Nephron progenitor cell (in vitro differentiated cells): ENCODE data around the gene DIS3L2.

ENCODE experiments used
- DNase-seq: peaks from one replicate; pipeline ENCODE4 v3.0.0; 2021
- H3K27ac Mint-ChIP-seq: 2 replicates; pipeline ENCODE4 v1.8.0; 2021; ENCODE audit warnings: mild to moderate bottlenecking, moderate library complexity, mixed read lengths
- H3K27me3 Mint-ChIP-seq: 2 replicates; pipeline ENCODE4 v1.8.0; 2021; ENCODE audit warnings: mild to moderate bottlenecking, low read depth, mixed read lengths; ENCODE audit not compliant: poor library complexity
- H3K36me3 Mint-ChIP-seq: 2 replicates; pipeline ENCODE4 v1.8.0; 2021; ENCODE audit warnings: low read depth, mixed read lengths
- H3K4me1 Mint-ChIP-seq: 2 replicates; pipeline ENCODE4 v1.8.0; 2021; ENCODE audit warnings: mixed read lengths
- H3K4me3 Mint-ChIP-seq: 2 replicates; pipeline ENCODE4 v1.8.0; 2021; ENCODE audit warnings: mild to moderate bottlenecking, moderate library complexity, mixed read lengths
- H3K9me3 Mint-ChIP-seq: 2 replicates; pipeline ENCODE4 v1.8.0; 2021; ENCODE audit warnings: mild to moderate bottlenecking, moderate library complexity, mixed read lengths
- TF ChIP-seq, protein P1 (sequence below): fragments of 200-600 bp; sonication (generic); IDR thresholded peaks from 2 replicates; pipeline ENCODE4 v1.5.0; 2021; ENCODE audit warnings: antibody characterized with exemption

The DIS3L2 gene

DNA sequence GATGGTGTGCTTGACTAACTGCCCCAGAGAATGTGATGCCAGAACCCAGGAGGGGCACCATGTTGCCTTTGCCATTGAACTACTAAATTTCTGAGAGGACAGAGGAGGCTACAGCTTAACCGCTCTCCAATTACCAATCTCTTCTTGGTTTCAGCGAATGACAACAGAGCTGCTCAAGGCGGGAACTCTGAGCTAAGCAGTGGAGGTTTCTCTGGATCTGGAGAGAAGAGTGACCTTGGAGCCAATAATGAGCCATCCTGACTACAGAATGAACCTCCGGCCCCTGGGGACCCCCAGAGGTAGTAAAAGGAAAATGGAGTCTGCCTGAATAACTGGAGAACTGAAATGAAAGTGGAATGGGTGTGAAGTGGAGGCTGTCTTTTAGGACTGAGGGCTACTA, 53.2 kb downstream of the DIS3L2 start:
- Mint-ChIP-seq H3K27me3 (no peaks in the 10 kb centered on the region), H3K27ac (no peak overlapping the region), H3K36me3 (peaks cover 38% of the 10 kb centered on the region), H3K4me1 (peaks cover 6% of the 10 kb centered on the region), H3K9me3 (no peaks in the 10 kb centered on the region), H3K4me3 (no peak overlapping the region)
- TF ChIP-seq, protein P1, sequence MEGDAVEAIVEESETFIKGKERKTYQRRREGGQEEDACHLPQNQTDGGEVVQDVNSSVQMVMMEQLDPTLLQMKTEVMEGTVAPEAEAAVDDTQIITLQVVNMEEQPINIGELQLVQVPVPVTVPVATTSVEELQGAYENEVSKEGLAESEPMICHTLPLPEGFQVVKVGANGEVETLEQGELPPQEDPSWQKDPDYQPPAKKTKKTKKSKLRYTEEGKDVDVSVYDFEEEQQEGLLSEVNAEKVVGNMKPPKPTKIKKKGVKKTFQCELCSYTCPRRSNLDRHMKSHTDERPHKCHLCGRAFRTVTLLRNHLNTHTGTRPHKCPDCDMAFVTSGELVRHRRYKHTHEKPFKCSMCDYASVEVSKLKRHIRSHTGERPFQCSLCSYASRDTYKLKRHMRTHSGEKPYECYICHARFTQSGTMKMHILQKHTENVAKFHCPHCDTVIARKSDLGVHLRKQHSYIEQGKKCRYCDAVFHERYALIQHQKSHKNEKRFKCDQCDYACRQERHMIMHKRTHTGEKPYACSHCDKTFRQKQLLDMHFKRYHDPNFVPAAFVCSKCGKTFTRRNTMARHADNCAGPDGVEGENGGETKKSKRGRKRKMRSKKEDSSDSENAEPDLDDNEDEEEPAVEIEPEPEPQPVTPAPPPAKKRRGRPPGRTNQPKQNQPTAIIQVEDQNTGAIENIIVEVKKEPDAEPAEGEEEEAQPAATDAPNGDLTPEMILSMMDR = no peak
- peak; percentile 9 for DNase-seq

DNA sequence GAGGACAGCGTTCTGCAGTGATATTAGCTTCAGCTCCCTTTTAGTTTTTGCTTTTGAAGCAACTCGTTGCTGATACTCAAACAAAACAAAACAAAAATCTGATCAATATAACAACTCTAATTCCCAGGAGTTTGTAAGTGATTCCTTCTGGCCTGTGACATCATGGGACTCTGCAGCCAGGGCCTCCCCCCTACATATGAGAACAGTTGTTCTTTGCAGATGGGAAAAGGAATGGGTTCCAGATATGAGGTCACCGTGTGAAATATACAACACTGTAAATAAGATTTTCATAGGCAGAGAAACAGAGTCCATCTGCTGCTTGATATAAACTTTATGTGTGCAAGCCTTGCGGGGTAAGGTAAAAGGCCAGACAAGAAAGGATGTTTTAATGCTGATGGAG, 56.7 kb downstream of the DIS3L2 start:
- Mint-ChIP-seq H3K9me3 (no peaks in the 10 kb centered on the region), H3K27me3 (peaks cover under 1% of the 10 kb centered on the region), H3K4me1 (peaks cover 6% of the 10 kb centered on the region), H3K27ac (no peak overlapping the region), H3K4me3 (no peak overlapping the region), H3K36me3 (peaks cover 31% of the 10 kb centered on the region)
- no peak for DNase-seq
- TF ChIP-seq, protein P1 = no peak

DNA sequence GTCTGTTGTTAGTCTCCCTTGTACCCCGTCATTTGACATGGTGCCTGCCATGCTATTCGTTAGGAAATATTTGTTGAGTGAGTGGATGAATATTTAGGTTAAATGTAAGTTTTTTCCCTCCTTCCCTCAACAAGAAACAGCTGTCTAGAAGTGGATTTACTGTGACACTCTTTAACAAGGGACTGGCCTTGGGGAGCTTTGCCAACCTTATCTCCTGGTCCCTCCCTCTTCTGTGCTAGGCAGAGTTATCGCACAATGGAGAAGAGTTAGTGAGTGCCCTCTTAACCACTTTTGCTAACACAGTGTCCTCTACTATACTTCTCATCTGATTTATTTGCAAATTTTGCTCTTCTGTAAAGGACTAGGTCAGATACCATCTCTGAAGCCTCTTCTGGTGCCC, 61.2 kb downstream of the DIS3L2 start:
- Mint-ChIP-seq H3K27ac (no peak overlapping the region), H3K4me3 (no peak overlapping the region), H3K36me3 (peaks cover 33% of the 10 kb centered on the region), H3K27me3 (peaks cover 3% of the 10 kb centered on the region), H3K4me1 (peaks cover 5% of the 10 kb centered on the region), H3K9me3 (no peaks in the 10 kb centered on the region)
- TF ChIP-seq, protein P1 = no peak
- no peak for DNase-seq

DNA sequence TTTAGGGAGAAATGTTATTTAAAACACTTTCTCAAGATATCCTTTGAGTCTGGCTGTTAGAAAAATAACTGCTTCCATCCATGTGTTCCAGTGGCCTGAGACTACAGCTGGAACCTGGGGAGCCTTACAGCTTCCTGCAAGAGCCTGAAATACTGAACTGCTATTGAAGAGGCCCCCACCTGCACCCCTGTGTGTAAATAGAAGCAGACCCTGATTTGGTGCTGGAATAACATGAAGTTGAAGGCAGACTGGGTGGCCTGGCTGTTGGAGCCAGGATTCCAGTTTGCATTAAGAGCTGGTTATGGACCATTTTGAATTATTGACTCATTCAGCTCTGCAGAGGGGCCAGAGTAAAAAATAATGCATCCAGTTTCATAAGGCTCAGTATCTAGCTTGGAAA, 61.9 kb downstream of the DIS3L2 start:
- DNase-seq = no peak
- no peak overlapping the region for H3K27ac Mint-ChIP-seq
- no peaks in the 10 kb centered on the region for H3K9me3 Mint-ChIP-seq
- TF ChIP-seq, protein P1 = no peak
- peaks cover 3% of the 10 kb centered on the region for H3K27me3 Mint-ChIP-seq
- peaks cover 26% of the 10 kb centered on the region for H3K36me3 Mint-ChIP-seq
- no peak overlapping the region for H3K4me3 Mint-ChIP-seq
- peaks cover 5% of the 10 kb centered on the region for H3K4me1 Mint-ChIP-seq

DNA sequence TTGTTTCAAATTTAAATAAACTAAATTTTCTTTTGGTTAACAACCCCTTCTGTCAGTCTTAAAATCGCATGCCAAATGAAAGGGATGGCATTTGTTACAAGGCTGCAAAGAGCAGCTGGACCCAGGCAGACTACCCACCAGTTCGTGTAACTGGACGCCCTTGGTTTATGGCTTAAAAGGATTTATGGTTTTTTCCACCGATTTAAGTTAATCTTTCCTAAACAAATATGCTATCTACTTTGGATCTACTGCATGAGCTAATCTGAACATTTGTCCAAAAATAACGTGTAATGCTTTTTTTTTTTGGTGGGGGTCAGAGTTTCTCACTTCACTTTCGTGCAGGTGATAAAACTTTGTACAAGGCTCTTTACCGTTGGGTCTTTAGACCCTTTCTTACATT, 62.9 kb downstream of the DIS3L2 start:
- Mint-ChIP-seq H3K4me3 (no peak overlapping the region), H3K27me3 (peaks cover 3% of the 10 kb centered on the region), H3K4me1 (peaks cover 10% of the 10 kb centered on the region), H3K9me3 (no peaks in the 10 kb centered on the region), H3K36me3 (peaks cover 26% of the 10 kb centered on the region), H3K27ac (no peak overlapping the region)
- TF ChIP-seq, protein P1 = no peak
- no peak for DNase-seq

DNA sequence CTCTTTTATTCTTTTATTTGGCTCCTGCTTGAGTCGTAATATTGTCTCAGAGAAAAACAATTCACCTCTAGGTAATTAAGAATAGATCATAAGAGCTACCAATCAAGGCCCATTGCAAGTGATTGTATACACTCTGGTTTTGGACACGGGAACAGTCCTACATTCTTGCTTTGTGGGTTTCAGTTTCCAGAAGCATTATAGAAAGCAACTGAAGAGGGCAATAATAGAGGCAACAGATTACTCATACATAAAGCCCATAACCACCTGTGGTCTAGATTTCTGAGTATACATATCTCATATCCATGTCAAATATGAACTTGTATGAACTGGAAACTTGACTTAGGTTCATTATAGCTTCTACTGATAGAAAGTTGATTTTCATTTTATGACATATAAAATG, 65.4 kb downstream of the DIS3L2 start:
- H3K9me3 Mint-ChIP-seq = peaks cover 5% of the 10 kb centered on the region
- peaks cover 16% of the 10 kb centered on the region for H3K4me1 Mint-ChIP-seq
- H3K36me3 Mint-ChIP-seq = peaks cover 50% of the 10 kb centered on the region
- H3K4me3 Mint-ChIP-seq = no peak overlapping the region
- no peak for DNase-seq
- peaks cover 3% of the 10 kb centered on the region for H3K27me3 Mint-ChIP-seq
- H3K27ac Mint-ChIP-seq = no peak overlapping the region
- TF ChIP-seq, protein P1 = no peak
